A549 treated with RU486 at 1 μM for 4 hours (cell line): ENCODE results near the gene KHDRBS1. TPM values are rescaled to one million over a fixed set of nuclear protein-coding genes. Genes with fewer than 3 reads are reported as not detected.

Experiments
- total RNA-seq: library from RNA; stranded (reverse); fragments of 200-300 nt; extraction: Qiagen RNA extraction; gene quantifications from 5 replicates; pipeline ENCODE4 v1.2.3, GENCODE V29; 2022; ENCODE audit warnings: low read depth

The KHDRBS1 gene
- 107 to 143 TPM (median 138 TPM) in 5 replicates for total RNA-seq

DNA sequence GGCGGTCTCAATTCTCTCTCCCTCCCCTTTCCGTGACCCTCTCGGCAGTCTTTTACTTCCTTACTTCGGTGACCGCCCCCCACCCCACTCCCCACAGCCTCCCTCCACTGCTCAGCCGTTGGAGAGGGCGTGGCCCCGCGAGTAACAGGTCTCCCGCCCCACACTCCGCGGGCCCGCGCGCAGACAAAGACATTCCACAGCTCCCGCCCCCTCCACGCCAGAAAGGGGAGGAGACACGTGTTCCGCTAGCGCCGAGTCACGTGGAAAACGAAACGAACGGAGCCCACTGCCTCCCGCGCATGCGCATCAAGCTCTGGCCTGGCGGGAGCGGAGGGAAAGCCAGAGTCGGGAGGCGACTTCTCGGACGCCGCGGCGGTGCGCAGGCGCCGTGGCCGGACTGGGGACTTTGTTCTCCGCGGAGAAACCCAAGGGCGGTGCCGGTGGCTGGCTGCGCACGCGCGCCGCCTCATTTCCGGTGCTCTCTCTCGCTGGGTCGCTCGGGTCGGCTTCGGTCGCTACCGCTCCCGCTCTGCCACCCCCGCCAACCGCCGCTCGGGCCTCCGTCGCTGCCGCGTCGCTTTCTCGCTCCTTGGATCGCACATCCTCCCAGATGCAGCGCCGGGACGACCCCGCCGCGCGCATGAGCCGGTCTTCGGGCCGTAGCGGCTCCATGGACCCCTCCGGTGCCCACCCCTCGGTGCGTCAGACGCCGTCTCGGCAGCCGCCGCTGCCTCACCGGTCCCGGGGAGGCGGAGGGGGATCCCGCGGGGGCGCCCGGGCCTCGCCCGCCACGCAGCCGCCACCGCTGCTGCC is at the start of gene KHDRBS1:
KHDRBS1 (plus strand) TSS at position 483 of the 813 bp plus-strand sequence; CDS start at position 611, 128 bp downstream.

DNA sequence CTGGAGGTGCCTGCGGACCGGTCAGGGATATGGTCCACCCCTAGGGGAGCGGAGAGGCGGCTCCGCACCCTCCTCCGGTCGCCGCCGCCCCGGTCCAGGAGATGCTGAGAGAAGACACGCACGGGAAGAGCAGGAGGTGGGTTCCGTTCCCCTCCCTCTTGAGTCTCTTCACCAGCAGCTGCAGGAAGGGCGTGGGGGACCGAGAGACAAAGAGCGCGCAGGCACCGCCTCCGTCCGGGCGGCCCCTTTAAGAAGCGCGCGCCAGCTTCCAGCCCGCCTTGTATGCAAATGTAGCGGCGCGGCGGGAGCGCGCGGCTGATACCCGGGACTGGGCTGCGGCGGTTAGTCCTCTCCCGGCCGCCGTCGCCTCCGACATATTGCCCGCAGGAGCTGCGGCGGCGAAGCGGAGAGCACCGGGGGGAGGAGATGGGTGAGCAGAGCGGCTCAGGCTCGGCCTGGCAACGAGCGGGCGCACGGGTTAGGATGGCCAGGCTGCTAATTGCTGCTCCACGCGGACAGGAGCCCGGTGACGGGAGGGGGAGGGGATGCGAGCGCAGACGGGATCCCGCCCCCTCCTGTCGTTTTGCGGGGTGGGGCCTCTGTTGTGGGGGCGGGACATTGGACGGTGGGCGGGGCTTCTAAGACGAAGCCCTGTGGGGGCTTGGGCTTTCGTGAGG is 59.1 kb downstream of the KHDRBS1 start, which contains the start of gene TMEM39B:
TMEM39B (plus strand) TSS at position 318 of the 677 bp plus-strand sequence; CDS start at position 427, 109 bp downstream.

Other genes starting within 250 kb of the KHDRBS1 start
- gene ADGRB2, start 249.5 kb upstream of the KHDRBS1 start, total RNA-seq: 5.1 to 8.5 TPM (median 7.7 TPM) in 5 replicates
- gene SPOCD1, start 197.8 kb upstream of the KHDRBS1 start, total RNA-seq: 4.5 to 7.8 TPM (median 6.5 TPM) in 5 replicates
- gene PTP4A2, start 75.5 kb upstream of the KHDRBS1 start, total RNA-seq: 189 to 202 TPM (median 191 TPM) in 5 replicates
- 8.8 to 14.0 TPM (median 11.8 TPM) in 5 replicates for gene TMEM39B, start 59.1 kb downstream of the KHDRBS1 start, total RNA-seq
- gene KPNA6, start 94.2 kb downstream of the KHDRBS1 start, total RNA-seq: 15.2 to 18.1 TPM (median 15.7 TPM) in 5 replicates
- 27.5 to 31.0 TPM (median 28.7 TPM) in 5 replicates for gene TXLNA, start 165.8 kb downstream of the KHDRBS1 start, total RNA-seq
- gene CCDC28B, start 186.7 kb downstream of the KHDRBS1 start, total RNA-seq: 1.7 to 3.3 TPM (median 2.5 TPM) in 5 replicates
- 1.8 to 2.7 TPM (median 2.1 TPM) in 5 replicates for gene IQCC, start 191.8 kb downstream of the KHDRBS1 start, total RNA-seq
- gene DCDC2B, start 195.2 kb downstream of the KHDRBS1 start, total RNA-seq: not detected in 5 replicates
- 6.8 to 10.1 TPM (median 9.9 TPM) in 5 replicates for gene TMEM234, start 208.5 kb downstream of the KHDRBS1 start, total RNA-seq
- gene EIF3I, start 208.5 kb downstream of the KHDRBS1 start, total RNA-seq: 266 to 315 TPM (median 278 TPM) in 5 replicates
- 0.29 to 0.57 TPM (median 0.48 TPM) in 4 of 5 replicates, not detected in the other for gene FAM167B, start 233.4 kb downstream of the KHDRBS1 start, total RNA-seq
- 0.05 to 0.08 TPM in 2 of 5 replicates, not detected in the others for gene LCK, start 237.4 kb downstream of the KHDRBS1 start, total RNA-seq